Hippocampal formation (tissue), 2 donors: ENCODE measurements around the gene YEATS2.
"Not testable (repeated sequence)": the region's sequence is repeated elsewhere in the genome, so short reads cannot be mapped to it uniquely, and the experiment has no call there.

Experiments used
- DNase-seq, 2 donors: peaks; one replicate each; lab custom pipeline; 2025; lab: John Stamatoyannopoulos, UW

Gene YEATS2

GRCh38 chr3:183776451-183776850 lies 78.9 kb downstream of the YEATS2 start:
- not testable (repeated sequence) for DNase-seq

GRCh38 chr3:183777016-183777618 lies 79.5 kb downstream of the YEATS2 start:
- DNase-seq, result no peak

GRCh38 chr3:183779896-183780465 lies 82.4 kb downstream of the YEATS2 start:
- no peak for DNase-seq

- no peak for DNase-seq
Observed at GRCh38 chr3:183781246-183781645, 83.6 kb downstream of the YEATS2 start.

- DNase-seq, result no peak
Observed at GRCh38 chr3:183782576-183783276, 85.1 kb downstream of the YEATS2 start.

GRCh38 chr3:183784503-183784902 lies 86.9 kb downstream of the YEATS2 start:
- DNase-seq, result not testable (repeated sequence)

- no peak for DNase-seq
Observed at GRCh38 chr3:183789826-183790225, 92.2 kb downstream of the YEATS2 start.

- no peak for DNase-seq
Observed at GRCh38 chr3:183790700-183791099, 93.1 kb downstream of the YEATS2 start.

GRCh38 chr3:183792976-183793375 lies 95.4 kb downstream of the YEATS2 start:
- DNase-seq, result no peak

GRCh38 chr3:183794452-183794851 lies 96.9 kb downstream of the YEATS2 start:
- no peak for DNase-seq

GRCh38 chr3:183796372-183796771 lies 98.8 kb downstream of the YEATS2 start:
- DNase-seq, result no peak

- DNase-seq, result no peak
Observed at GRCh38 chr3:183797996-183798395, 100.4 kb downstream of the YEATS2 start.

GRCh38 chr3:183799461-183799860 lies 101.9 kb downstream of the YEATS2 start:
- no peak for DNase-seq

GRCh38 chr3:183800243-183800863 lies 102.8 kb downstream of the YEATS2 start:
- DNase-seq, result peak; percentile 77 to 89

GRCh38 chr3:183801601-183802000 lies 104.0 kb downstream of the YEATS2 start:
- no peak for DNase-seq

- no peak for DNase-seq
Observed at GRCh38 chr3:183802989-183803388, 105.4 kb downstream of the YEATS2 start.

- no peak for DNase-seq
Observed at GRCh38 chr3:183807209-183807728, 109.7 kb downstream of the YEATS2 start.

GRCh38 chr3:183807881-183808280 lies 110.3 kb downstream of the YEATS2 start:
- DNase-seq, result no peak

GRCh38 chr3:183808355-183808754 lies 110.8 kb downstream of the YEATS2 start:
- DNase-seq, result no peak

- DNase-seq, result no peak
Observed at GRCh38 chr3:183809270-183809669, 111.7 kb downstream of the YEATS2 start.

GRCh38 chr3:183810643-183811594 lies 113.3 kb downstream of the YEATS2 start:
- DNase-seq, result no peak
